ENCODE measurements around the gene ASF1B.

GRCh38 chr19:14112051-14112808, 24.2 kb downstream of the ASF1B start:
- no peak for TF ChIP-seq CTCF (IDR thresholded peaks at IDR 0.05)
- no peak for TF ChIP-seq EZH2 (IDR thresholded peaks at IDR 0.05)
